ENCODE data around the gene INPP5A.

INPP5A gene

DNA sequence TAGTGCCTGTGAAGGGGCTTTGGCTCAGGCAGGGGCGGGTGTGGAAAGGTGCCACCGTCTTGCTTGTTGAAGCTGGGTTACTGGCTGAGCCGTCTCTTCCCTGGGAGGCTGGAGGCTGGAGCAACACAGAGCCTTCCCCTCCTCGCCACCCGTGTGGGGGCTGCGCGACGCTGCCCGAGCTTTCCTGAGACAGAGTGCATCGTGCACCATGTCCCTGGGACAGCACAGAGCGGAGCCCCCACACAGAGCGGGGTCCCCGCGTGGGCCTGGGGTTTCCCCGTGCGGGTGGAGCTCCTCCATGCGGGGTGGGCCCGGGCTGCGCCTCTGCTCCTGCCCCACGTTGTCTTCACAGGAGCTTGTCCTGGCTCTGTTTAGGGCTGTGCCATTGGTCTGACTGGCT, 69.9 kb downstream of the INPP5A start:
- Mint-ChIP-seq H3K36me3 (ENCODE audit: low read depth) (peaks cover 5% of the 10 kb centered on the region), H3K9me3 (peaks cover 8% of the 10 kb centered on the region), H3K27ac (no peak overlapping the region), H3K4me3 (no peak overlapping the region), H3K4me1 (ENCODE audit: low read depth) (peaks cover 11% of the 10 kb centered on the region), H3K27me3 (ENCODE audit: low read depth) (peaks cover 2% of the 10 kb centered on the region)
- DNase-seq (ENCODE audit: low spot score): no peak

DNA sequence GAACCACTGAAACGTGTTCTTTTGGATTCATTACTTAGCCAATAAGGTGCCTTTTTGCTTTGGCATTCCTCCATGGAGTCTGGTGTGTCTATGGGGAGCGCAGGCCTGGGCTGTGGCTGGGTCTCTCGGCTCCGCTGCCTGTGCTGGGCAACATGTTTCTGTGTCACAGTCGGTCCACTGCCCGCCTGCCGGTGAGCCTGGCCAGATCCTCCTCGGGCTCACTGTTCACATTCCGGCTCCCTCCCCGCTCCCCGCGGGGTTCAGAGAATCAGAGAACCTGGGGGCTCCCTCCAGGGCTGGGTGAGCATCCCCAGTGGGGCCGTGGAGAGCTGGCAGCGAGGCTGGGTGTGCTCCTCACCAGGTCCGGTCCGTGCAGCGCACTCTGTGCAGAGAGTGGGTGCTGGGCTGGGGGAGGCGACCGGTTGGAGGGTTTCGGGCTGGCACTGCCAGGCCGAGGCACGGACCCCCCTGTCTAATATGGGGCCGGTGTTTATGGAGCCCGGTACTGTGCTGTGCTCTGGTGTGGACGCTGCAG, 70.4 kb downstream of the INPP5A start:
- Mint-ChIP-seq H3K9me3 (peaks cover 5% of the 10 kb centered on the region), H3K4me3 (no peak overlapping the region), H3K27ac (no peak overlapping the region), H3K36me3 (ENCODE audit: low read depth) (peaks cover 2% of the 10 kb centered on the region), H3K4me1 (ENCODE audit: low read depth) (peaks cover 10% of the 10 kb centered on the region), H3K27me3 (ENCODE audit: low read depth) (no peaks in the 10 kb centered on the region)
- DNase-seq (ENCODE audit: low spot score): no peak

DNA sequence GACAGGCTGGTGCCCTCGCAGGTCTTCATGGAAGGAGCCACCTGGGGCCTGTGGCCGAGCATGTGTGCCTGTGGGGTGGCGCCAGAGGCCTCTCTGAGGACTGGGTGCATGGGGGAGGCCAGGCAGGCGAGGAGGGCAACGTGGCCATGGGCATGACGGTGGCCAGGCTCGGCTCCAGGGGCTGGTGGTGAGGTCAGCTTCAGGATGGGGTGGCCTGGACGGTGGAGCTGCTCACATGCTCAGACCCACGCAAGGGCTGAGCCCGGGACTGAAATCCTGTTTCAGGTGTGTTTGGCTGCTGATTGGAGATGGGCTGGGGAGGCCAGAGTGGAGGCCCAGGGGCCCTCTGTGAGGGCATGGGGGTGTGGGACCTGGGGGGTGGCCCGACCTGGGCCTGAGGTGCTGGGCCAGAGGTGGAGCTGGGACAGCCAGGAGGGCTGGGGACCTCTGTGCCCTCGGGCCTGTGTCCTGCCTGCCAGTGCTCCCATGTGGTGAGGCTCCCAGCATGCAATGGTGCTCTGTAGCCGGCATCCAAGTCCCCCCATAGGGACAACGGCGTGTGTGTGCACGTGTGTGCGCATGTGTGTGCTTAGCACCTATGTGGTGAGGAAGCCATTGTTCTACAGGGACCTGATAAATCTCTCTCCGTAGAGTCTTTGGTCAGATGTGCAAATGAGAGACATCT, 71.1 kb downstream of the INPP5A start:
- peaks cover 9% of the 10 kb centered on the region for H3K4me1 Mint-ChIP-seq (ENCODE audit: low read depth)
- H3K27me3 Mint-ChIP-seq (ENCODE audit: low read depth): no peaks in the 10 kb centered on the region
- H3K36me3 Mint-ChIP-seq (ENCODE audit: low read depth): peaks cover 2% of the 10 kb centered on the region
- H3K4me3 Mint-ChIP-seq: no peak overlapping the region
- H3K27ac Mint-ChIP-seq: no peak overlapping the region
- DNase-seq (ENCODE audit: low spot score): no peak
- H3K9me3 Mint-ChIP-seq: peaks cover 5% of the 10 kb centered on the region

DNA sequence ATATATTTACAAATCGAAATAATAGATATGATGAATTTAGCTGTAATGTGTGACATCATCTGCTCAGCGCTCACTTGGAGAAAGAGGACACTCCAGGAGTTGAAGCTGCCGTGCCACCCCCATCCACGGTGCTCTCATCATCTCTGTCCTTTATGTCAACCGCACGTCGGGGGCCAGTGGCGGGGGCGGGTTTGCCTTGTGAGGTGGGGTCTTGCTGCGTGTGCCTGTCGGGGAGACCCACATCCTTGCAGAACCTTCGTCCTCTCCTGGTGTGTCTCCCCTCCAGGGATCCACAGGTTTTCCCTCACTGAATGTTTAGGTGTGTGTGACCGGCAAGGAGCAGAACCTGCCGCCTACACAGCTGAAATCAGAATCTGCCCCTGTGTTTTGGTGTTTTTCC, 71.6 kb downstream of the INPP5A start:
- H3K4me3 Mint-ChIP-seq: no peak overlapping the region
- no peak for DNase-seq (ENCODE audit: low spot score)
- H3K36me3 Mint-ChIP-seq (ENCODE audit: low read depth): peaks cover 1% of the 10 kb centered on the region
- peaks cover 4% of the 10 kb centered on the region for H3K9me3 Mint-ChIP-seq
- H3K27me3 Mint-ChIP-seq (ENCODE audit: low read depth): no peaks in the 10 kb centered on the region
- H3K4me1 Mint-ChIP-seq (ENCODE audit: low read depth): peaks cover 9% of the 10 kb centered on the region
- no peak overlapping the region for H3K27ac Mint-ChIP-seq

DNA sequence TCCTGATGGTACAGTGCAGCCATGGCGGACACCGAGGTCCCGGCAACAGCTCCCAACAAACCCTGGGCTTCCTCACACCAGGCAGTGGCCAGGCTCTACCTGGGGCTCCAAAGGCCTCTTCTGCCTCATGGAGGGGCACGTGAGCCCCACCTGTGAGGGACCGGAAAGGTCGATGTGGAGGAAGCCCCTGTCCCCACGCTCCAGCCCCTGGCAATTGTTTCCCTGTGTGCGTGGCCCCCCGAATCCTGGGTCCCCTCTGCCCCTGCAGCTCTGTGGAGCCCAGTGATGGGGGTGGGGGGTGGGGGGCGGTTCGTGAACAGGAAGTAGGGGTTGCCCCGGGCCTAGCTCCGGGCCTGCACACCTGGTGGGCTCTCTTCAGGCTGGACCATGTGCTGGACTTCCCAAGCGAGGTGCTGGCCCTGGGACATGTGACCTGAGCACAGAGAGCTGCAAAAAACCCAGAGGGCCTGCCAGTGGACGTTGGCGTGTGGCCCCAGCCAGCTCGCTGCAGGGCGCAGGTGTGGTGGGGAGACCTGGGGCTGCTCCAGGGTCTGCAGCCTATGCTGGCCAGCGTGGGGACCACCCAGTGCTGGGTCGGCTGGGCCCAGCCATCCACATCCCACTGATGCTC, 72.6 kb downstream of the INPP5A start:
- Mint-ChIP-seq H3K4me1 (ENCODE audit: low read depth) (peaks cover 9% of the 10 kb centered on the region), H3K27me3 (ENCODE audit: low read depth) (no peaks in the 10 kb centered on the region), H3K36me3 (ENCODE audit: low read depth) (peaks cover 2% of the 10 kb centered on the region), H3K27ac (no peak overlapping the region), H3K9me3 (no peaks in the 10 kb centered on the region), H3K4me3 (no peak overlapping the region)
- DNase-seq (ENCODE audit: low spot score): no peak

DNA sequence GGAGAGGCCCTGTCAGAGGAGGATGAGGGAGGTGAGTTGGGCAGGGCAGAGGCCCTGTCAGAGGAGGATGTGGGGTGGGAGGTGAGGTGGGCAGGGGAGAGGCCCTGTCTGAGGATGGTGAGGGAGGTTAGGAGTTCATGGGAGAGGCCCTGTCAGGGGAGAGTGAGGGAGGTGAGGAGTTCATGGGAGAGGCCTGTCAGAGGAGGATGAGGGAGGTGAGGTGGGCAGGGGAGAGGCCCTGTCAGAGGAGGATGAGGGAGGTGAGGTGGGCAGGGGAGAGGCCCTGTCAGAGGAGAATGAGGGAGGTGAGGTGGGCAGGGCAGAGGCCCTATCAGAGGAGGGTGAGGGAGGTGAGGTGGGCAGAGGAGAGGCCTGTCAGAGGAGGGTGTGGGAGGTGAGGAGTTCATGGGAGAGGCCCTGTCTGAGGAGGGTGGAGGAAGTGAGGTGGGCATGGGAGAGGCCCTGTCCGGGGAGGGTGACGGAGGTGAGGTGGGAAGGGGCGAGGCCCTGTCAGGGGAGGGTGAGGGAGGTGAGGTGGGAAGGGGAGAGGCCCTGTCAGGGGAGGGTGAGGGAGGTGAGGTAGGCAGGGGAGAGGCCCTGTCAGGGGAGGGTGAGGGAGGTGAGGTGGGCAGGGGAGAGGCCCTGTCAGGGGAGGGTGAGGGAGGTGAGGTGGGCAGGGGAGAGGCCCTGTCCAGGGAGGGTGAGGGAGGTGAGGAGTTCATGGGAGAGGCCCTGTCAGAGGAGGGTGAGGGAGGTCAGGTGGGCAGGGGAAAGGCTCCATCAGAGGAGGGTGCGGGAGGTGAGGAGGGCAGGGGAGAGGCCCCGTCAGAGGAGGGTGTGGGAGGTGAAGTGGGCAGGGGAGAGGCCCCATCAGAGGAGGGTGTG, 73.7 kb downstream of the INPP5A start:
- Mint-ChIP-seq H3K4me1 (ENCODE audit: low read depth) (peaks cover 18% of the 10 kb centered on the region), H3K4me3 (no peak overlapping the region), H3K36me3 (ENCODE audit: low read depth) (peaks cover 11% of the 10 kb centered on the region), H3K27me3 (ENCODE audit: low read depth) (peaks cover 2% of the 10 kb centered on the region), H3K27ac (peak overlapping the region; percentile 52), H3K9me3 (peaks cover 6% of the 10 kb centered on the region)
- no peak for DNase-seq (ENCODE audit: low spot score)

DNA sequence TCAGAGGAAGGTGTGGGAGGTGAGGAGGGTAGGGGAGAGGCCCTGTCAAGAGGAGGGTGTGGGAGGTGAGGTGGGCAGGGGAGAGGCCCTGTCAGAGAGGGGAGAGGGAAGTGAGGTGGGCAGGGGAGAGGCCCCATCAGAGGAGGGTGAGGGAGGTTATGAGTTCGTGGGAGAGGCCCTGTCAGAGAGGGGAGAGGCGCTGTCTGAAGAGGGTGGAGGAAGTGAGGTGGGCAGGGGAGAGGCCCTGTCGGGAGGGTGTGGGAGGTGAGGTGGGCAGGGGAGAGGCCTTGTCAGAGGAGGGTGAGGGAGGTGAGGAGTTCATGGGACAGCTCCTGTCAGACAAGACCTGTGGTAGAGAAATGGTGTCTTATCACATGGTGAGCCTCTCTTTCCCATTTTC, 74.4 kb downstream of the INPP5A start:
- Mint-ChIP-seq H3K27ac (peak overlapping the region; percentile 41), H3K36me3 (ENCODE audit: low read depth) (peaks cover 16% of the 10 kb centered on the region), H3K27me3 (ENCODE audit: low read depth) (peaks cover 5% of the 10 kb centered on the region), H3K9me3 (peaks cover 10% of the 10 kb centered on the region), H3K4me3 (no peak overlapping the region), H3K4me1 (ENCODE audit: low read depth) (peaks cover 24% of the 10 kb centered on the region)
- no peak for DNase-seq (ENCODE audit: low spot score)

DNA sequence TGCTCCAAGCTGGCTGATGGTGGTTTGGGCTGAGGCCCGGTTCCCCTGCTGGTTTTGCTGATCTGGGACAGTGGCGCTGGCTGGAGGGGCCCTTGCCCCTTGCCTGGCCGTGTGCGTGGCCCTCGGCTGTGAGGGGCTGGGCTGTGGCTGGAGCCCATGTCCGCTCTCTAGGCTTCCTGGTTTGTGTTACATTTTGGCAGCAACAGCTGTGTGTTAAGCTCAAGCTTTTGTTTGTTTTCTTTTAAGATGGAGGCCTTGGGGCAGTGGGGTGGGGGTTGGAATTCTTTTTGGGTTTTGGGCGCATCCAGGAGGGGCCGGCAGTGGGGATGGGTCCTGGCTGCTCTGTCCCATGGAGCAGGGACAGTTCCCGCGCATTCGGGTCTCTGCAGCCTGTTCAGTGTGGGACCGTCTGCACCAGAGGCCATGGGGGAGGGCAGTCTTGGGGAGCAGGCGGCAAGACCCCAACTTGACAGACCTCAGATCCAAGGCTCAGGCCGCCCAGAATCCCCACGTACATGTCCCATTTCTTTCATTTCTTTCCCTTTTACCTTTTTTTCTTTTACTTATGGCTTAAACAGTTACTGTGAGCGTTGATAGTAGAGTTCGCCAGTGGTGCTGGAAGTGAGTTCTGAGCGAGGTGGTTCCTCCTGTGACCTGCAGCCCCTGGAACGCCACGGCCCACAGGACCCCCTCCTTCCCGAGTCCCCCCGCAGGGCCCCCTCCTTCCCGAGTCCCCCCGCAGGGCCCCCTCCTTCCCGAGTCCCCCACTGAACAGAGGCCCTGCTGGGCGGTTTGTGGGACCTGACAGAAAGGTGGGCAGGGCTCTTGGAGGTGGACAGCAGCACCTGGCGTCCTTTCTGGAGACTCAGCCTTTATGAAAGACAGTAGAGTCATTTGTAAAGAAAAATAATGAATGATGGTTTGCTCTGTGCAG, 75.3 kb downstream of the INPP5A start:
- Mint-ChIP-seq H3K4me3 (no peak overlapping the region), H3K9me3 (peaks cover 10% of the 10 kb centered on the region), H3K27ac (no peak overlapping the region), H3K36me3 (ENCODE audit: low read depth) (peaks cover 23% of the 10 kb centered on the region), H3K4me1 (ENCODE audit: low read depth) (peaks cover 24% of the 10 kb centered on the region), H3K27me3 (ENCODE audit: low read depth) (peaks cover 5% of the 10 kb centered on the region)
- DNase-seq (ENCODE audit: low spot score): no peak

DNA sequence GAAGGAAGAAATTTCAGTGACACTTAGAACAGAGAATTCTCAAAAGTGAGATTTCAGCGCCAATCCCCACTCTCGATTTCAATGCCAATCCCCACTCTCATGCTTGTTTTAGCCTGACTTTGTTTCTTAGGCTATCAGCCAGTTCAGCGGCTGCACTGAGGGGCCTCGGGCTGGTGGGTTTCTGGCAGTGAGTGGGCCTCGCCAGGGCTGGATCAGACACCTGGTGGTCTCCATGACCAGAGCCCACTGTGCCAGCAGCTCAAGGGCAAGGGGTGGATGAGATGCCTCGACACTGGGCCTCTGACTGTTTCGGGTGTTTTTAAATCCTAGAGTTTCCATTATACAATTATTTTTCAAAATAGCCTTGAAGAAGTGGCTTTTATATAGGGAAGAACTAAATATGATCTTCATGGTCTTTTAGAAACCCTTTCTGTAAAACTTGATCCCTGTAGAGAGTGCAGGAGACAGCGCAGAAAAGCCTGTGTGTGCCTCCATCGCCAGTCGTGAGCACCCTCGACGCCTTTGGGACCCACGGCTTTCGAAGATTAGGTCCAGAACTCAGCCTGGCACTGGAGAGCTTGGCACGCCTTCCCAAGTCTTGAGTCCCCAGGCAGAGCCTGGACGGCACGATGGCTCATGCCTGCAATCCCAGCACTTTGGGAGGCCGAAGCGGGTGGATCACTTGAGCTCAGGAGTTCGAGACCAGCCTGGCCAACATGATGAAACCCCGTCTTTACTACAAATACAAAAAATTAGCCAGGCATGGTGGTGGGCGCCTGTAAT, 76.2 kb downstream of the INPP5A start:
- H3K4me1 Mint-ChIP-seq (ENCODE audit: low read depth): peaks cover 24% of the 10 kb centered on the region
- H3K36me3 Mint-ChIP-seq (ENCODE audit: low read depth): peaks cover 27% of the 10 kb centered on the region
- no peak overlapping the region for H3K27ac Mint-ChIP-seq
- H3K27me3 Mint-ChIP-seq (ENCODE audit: low read depth): peaks cover 5% of the 10 kb centered on the region
- DNase-seq (ENCODE audit: low spot score): no peak
- no peak overlapping the region for H3K4me3 Mint-ChIP-seq
- H3K9me3 Mint-ChIP-seq: peaks cover 17% of the 10 kb centered on the region

DNA sequence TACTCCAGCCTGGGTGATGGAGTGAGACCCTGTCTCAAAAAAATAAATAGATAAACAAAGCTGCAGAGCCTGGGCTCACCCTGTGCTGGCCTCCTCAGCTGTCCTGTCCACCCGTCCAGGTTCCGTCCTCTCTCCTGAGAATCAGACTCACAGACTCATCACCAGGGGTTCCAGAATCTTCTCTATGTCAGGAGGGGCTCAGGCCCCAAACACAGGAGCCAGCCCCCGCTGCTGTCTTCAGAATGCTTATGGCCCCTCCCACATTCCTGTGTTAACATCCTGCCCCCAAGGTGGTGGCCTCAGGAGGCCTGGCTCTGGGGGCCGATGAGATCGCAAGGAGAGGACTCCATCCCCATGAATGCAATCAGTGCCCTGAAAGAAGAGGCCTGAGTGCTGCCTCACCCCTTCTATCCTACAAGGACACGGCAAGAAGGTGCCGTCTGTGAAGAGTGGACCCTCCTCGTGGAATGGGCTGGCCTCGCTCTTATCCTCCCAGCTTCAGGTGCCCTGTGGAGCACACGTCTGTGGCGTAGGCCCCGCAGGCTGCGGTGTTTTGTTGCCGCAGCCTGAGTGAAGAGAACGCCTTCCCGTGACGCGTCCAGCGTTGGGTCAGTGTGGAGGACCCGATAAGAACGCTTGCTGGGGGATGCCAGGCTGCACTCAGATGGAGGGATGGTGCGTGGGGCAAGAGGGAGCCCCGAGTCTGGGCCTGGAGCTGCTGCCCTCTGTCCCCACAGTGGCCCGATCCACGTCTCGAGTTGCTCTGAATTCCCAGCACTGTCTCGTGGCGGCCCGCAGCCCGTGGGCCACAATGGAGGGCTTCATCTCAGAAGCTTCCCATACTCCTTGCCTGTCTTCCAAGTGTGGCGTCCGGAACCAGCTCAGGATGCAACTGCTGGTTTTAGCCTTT, 77.1 kb downstream of the INPP5A start:
- H3K4me1 Mint-ChIP-seq (ENCODE audit: low read depth): peaks cover 24% of the 10 kb centered on the region
- peaks cover 5% of the 10 kb centered on the region for H3K27me3 Mint-ChIP-seq (ENCODE audit: low read depth)
- no peak overlapping the region for H3K4me3 Mint-ChIP-seq
- H3K27ac Mint-ChIP-seq: no peak overlapping the region
- no peak for DNase-seq (ENCODE audit: low spot score)
- H3K9me3 Mint-ChIP-seq: peaks cover 20% of the 10 kb centered on the region
- peaks cover 27% of the 10 kb centered on the region for H3K36me3 Mint-ChIP-seq (ENCODE audit: low read depth)

DNA sequence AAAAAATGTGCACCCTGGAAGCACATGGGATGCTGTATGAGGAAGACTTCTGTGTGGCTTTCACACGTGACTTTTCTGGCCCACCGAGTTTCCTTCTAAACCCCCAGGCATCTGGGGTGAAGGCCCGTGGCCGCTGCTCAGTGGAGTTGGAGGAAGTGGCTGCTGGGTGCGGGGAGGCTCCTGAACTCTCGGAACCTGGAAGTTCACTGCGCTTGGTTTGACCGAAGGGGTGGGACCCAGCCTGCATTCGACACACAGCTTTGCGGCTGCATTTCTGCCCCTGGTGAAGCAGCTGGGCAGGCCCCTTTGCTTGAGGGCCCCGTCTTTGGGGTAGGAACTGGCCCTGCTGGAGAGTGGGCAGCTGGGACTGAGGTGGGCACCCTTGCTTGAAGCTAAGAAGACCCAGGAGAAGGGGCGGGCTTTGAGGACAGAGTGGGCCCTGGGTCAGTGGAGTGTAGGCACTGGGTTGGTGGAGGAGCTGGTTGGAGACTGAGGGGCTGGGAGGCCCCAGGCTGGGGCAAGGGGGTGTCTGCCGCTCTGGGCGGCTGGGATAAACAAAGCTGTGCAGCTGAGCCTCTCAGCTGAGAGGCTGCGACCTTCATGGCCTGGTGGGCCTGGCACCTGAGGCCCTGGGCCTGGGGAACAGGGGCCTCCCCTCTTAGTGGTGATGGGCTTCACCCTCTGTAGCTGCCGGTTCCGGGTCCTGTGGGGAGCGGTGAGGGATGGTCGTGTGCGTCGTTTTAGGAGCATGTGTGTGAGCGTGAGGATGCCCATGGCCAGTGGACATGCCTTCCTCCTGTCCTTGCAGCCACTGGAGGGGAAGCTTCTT, 78.0 kb downstream of the INPP5A start:
- no peak for DNase-seq (ENCODE audit: low spot score)
- Mint-ChIP-seq H3K9me3 (peaks cover 28% of the 10 kb centered on the region), H3K36me3 (ENCODE audit: low read depth) (peaks cover 31% of the 10 kb centered on the region), H3K4me1 (ENCODE audit: low read depth) (peaks cover 24% of the 10 kb centered on the region), H3K27me3 (ENCODE audit: low read depth) (peaks cover 7% of the 10 kb centered on the region), H3K27ac (peak overlapping the region; percentile 93), H3K4me3 (no peak overlapping the region)
